ENCODE data around the gene GRIK4.

Gene GRIK4

GRCh38 chr11:120839201-120839600, 327.7 kb downstream of the GRIK4 start:
- TF ChIP-seq, protein P1, sequence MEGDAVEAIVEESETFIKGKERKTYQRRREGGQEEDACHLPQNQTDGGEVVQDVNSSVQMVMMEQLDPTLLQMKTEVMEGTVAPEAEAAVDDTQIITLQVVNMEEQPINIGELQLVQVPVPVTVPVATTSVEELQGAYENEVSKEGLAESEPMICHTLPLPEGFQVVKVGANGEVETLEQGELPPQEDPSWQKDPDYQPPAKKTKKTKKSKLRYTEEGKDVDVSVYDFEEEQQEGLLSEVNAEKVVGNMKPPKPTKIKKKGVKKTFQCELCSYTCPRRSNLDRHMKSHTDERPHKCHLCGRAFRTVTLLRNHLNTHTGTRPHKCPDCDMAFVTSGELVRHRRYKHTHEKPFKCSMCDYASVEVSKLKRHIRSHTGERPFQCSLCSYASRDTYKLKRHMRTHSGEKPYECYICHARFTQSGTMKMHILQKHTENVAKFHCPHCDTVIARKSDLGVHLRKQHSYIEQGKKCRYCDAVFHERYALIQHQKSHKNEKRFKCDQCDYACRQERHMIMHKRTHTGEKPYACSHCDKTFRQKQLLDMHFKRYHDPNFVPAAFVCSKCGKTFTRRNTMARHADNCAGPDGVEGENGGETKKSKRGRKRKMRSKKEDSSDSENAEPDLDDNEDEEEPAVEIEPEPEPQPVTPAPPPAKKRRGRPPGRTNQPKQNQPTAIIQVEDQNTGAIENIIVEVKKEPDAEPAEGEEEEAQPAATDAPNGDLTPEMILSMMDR (conservative IDR thresholded peaks at IDR 0.05; ENCODE audit: low read depth, low read length): no peak
- DNase-seq (ENCODE audit: low read depth): no peak
- no peak overlapping the region for H3K4me3 ChIP-seq (ENCODE audit: low read length)

GRCh38 chr11:120839846-120840402, 328.4 kb downstream of the GRIK4 start:
- H3K4me3 ChIP-seq (ENCODE audit: low read length): no peak overlapping the region
- DNase-seq (ENCODE audit: low read depth): no peak
- TF ChIP-seq, protein P1 (conservative IDR thresholded peaks at IDR 0.05; ENCODE audit: low read depth, low read length): no peak

GRCh38 chr11:120840661-120841060, 329.1 kb downstream of the GRIK4 start:
- no peak for DNase-seq (ENCODE audit: low read depth)
- TF ChIP-seq, protein P1 (conservative IDR thresholded peaks at IDR 0.05; ENCODE audit: low read depth, low read length): no peak
- no peak overlapping the region for H3K4me3 ChIP-seq (ENCODE audit: low read length)

GRCh38 chr11:120841074-120841473, 329.5 kb downstream of the GRIK4 start:
- no peak overlapping the region for H3K4me3 ChIP-seq (ENCODE audit: low read length)
- TF ChIP-seq, protein P1 (conservative IDR thresholded peaks at IDR 0.05; ENCODE audit: low read depth, low read length): no peak
- no peak for DNase-seq (ENCODE audit: low read depth)

GRCh38 chr11:120842195-120842594, 330.6 kb downstream of the GRIK4 start:
- DNase-seq (ENCODE audit: low read depth): no peak
- TF ChIP-seq, protein P1 (conservative IDR thresholded peaks at IDR 0.05; ENCODE audit: low read depth, low read length): no peak
- no peak overlapping the region for H3K4me3 ChIP-seq (ENCODE audit: low read length)

DNA sequence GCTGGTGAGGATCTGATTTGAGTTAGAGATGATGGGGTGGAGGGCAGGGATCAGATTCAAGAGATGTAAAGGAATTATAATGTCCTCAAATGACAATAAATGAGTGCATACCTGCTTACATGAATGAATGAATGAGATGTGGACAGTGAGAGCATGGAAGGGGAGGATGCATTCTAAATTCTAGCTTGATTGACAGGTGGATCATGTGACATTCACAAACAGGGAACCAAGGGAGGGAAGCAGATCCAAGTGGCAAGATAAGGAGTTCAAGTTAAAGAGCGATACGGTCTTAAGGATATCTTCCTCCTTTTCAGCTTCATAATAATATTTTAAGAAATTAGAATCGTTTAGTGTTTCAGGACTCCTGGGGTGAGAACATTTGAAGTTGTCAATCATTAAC, 341.9 kb downstream of the GRIK4 start:
- TF ChIP-seq, protein P1 (conservative IDR thresholded peaks at IDR 0.05; ENCODE audit: low read depth, low read length): no peak
- DNase-seq (ENCODE audit: low read depth): no peak
- H3K4me3 ChIP-seq (ENCODE audit: low read length): no peak overlapping the region

DNA sequence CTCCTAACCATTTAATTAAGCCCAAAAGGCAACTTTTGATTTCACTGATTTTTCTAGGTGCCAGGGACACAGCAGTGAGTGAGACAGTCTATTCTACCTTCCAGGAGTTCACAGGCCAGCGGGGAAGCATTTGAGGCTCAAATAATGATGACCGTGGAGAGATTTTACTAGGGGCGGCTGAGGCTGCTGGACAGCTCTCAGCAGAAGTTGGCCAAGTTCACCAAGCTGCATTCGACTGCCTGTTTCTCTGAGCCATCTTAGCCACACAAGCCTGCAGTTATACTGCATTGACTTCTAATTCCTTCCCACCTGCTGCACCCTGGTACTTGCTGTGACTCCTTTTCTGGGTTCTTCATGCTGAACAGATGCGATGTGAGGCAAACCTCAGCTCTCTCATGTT, 343.4 kb downstream of the GRIK4 start:
- no peak overlapping the region for H3K4me3 ChIP-seq (ENCODE audit: low read length)
- TF ChIP-seq, protein P1 (conservative IDR thresholded peaks at IDR 0.05; ENCODE audit: low read depth, low read length): no peak
- DNase-seq (ENCODE audit: low read depth): no peak

All from retinal pigment epithelial cell (primary cell).